GM21526 (cell line): ENCODE results near the gene CRTC2.
"Not testable (repeated sequence)": the region's sequence is repeated elsewhere in the genome, so short reads cannot be mapped to it uniquely, and the experiment has no call there.

Experiments used
- ATAC-seq: cut with Tn5 transposase; IDR thresholded peaks from one replicate; pipeline ENCODE4 v1.9.1; 2021; ENCODE audit warnings: moderate library complexity; ENCODE audit not compliant: unreplicated experiment, low FRiP score

The CRTC2 gene

GRCh38 chr1:153933430-153933829 is 25.0 kb downstream of the CRTC2 start:
- no peak for ATAC-seq

- no peak for ATAC-seq
These were observed 26.0 kb downstream of the CRTC2 start for GRCh38 chr1:153932156-153933131.

- ATAC-seq = no peak
These were observed 28.1 kb downstream of the CRTC2 start for GRCh38 chr1:153929981-153930948.

GRCh38 chr1:153929426-153929825 is 29.0 kb downstream of the CRTC2 start:
- no peak for ATAC-seq

- no peak for ATAC-seq
These were observed 29.5 kb downstream of the CRTC2 start for GRCh38 chr1:153928791-153929341.

GRCh38 chr1:153928245-153928644 is 30.2 kb downstream of the CRTC2 start:
- no peak for ATAC-seq

GRCh38 chr1:153926405-153926804 is 32.0 kb downstream of the CRTC2 start:
- ATAC-seq = no peak

GRCh38 chr1:153922972-153923925 is 35.2 kb downstream of the CRTC2 start, which contains the start of gene GATAD2B:
Gene GATAD2B (minus strand): TSS chr1:153922972. CDS start chr1:153828347, 94,625 bp downstream.
- ATAC-seq = peak; percentile 81

- ATAC-seq = peak; percentile 27
These were observed 36.1 kb downstream of the CRTC2 start for GRCh38 chr1:153922076-153922971.

GRCh38 chr1:153921803-153922075 is 36.7 kb downstream of the CRTC2 start:
- ATAC-seq = no peak

- no peak for ATAC-seq
These were observed 37.2 kb downstream of the CRTC2 start for GRCh38 chr1:153921080-153921802.

GRCh38 chr1:153919876-153920852 is 38.2 kb downstream of the CRTC2 start:
- ATAC-seq = no peak

GRCh38 chr1:153916297-153916696 is 42.1 kb downstream of the CRTC2 start:
- no peak for ATAC-seq

GRCh38 chr1:153912349-153912748 is 46.1 kb downstream of the CRTC2 start:
- ATAC-seq = no peak

GRCh38 chr1:153910560-153910959 is 47.9 kb downstream of the CRTC2 start:
- not testable (repeated sequence) for ATAC-seq

GRCh38 chr1:153908071-153908470 is 50.3 kb downstream of the CRTC2 start:
- no peak for ATAC-seq

GRCh38 chr1:153907134-153907533 is 51.3 kb downstream of the CRTC2 start:
- ATAC-seq = no peak
